GM18502 (cell line): ENCODE results near the gene RADX.
"Not testable (repeated sequence)": the region's sequence is repeated elsewhere in the genome, so short reads cannot be mapped to it uniquely, and the experiment has no call there.

Experiments used
- ATAC-seq: cut with Tn5 transposase; IDR thresholded peaks from one replicate; pipeline ENCODE4 v1.9.1; 2021; ENCODE audit warnings: mild to moderate bottlenecking; ENCODE audit not compliant: unreplicated experiment, poor library complexity

Gene RADX, protein sequence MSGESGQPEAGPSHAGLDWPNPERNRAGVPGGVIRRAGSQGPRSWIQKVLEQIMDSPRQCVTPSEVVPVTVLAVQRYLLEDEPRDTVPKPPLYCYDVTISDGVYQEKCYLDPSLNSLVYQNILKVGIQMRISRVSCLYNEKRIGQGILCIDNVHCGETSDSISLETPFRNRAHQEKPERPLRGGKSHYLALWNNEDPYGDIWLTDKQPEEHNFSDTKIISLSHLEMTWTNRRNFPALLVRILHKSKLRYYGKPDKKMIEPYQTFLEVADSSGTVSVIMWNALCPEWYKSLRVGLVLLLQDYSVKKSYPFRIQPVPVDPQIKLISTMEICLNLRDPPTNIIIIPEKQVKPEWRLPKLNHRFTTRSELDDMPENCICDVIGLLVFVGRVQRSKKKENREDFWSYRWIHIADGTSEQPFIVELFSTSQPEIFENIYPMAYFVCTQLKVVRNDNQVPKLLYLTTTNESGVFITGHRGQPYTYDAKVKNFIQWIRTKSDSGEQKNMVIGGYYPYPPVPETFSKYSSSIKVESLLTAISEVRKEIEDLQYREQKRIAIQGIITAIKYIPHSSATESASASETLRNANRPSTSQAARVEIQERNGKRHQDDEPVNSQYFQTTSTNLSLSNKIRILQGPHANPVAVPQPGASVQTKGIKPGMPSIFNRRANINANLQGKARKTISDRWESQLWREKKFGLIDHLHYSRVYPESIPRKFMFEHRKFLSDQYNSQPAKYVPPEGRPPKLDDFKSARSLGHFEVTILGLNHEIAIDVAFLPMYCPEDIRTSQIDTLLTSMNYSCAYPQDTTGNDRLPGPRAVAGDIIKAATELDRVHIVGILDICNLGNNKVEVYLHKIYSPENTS

DNA sequence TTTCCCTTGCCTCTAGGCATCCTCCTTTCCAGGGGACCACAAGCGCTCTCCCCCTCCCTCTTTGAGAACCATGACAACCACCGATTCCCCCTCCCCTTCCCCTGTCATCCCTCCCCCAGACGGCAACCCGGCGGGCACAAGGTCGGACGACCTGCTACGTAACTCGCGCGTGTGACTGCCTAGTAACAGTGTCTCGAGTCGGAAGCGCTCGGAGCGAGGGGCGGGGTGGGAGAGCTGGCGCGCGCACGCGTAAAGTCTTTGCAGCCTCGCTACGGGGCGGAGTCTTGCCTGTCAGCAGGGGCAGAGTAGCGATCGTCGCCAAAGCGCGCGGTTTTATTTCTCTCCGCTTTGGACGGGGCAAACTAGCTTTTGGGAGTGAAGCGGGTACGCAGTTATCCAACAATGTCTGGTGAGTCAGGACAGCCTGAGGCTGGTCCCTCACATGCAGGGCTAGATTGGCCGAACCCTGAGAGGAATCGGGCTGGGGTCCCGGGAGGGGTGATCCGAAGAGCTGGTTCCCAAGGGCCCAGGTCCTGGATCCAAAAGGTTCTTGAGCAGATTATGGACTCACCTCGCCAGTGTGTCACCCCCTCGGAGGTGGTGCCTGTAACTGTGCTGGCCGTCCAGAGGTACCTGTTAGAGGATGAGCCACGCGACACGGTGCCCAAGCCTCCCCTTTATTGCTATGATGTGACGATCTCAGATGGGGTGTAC lies at the start of gene RADX:
RADX (plus strand) TSS at position 300 of the 714 bp plus-strand sequence; CDS start at position 403, 103 bp downstream.
- ATAC-seq = peak; percentile 97

- no peak for ATAC-seq
Measured at GRCh38 chrX:106564986-106565385, 46.8 kb upstream of the RADX start.

DNA sequence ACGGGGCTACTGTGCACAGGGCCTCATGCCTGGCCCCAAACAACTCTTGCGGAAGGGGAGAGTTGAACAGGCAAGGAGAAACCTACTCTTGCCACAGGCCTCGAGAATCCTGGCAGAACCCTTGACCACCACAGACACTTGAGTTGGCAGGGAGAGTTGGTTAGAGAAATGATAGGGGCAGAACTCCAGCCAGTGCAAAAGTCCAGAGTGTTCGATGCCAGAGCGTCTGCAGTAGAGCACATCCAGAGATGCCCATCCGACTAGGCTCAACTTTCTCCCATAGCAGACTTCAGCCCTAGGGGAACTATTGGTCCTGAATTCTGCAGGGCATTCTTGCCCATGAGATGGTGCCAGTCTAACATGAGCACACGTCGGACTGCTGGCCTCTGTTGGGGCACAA lies 45.4 kb upstream of the RADX start:
- no peak for ATAC-seq

DNA sequence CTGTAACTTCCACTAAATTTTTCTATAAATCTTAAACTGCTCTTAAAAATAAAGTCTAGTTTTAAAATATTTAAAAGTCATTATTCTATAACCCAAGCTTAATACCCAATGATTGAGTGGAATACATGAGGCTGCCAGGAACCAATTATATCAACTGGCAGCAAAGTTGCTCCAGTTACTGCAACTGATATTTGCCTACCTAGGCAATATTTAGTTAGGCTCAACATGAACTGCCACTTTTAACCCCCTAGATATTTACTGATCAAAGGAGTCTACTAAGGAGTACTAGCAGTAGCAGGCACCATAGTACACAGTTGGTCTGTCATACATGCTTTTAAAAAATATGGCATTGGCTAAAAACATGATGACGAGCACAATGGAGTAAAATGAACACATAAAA lies 29.9 kb upstream of the RADX start:
- ATAC-seq = no peak

DNA sequence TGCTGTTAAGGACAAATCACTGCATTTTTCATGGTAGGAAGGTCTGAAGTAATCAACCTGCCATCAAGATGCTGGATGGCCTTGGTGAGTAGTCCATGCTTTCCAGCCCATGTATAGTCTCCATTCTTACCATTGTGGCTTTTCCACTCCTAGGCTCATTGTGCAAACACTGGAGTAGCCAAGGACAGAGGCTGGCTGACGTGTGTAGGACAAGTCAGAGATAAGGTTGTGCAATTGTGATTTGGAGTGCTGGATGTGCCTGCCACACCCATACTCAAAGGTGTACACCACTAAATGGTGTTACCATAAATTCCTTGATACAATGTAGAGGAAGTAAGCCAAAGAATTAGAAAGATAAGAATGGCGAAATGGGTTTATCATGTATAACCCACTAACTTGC lies 26.3 kb upstream of the RADX start:
- no peak for ATAC-seq

DNA sequence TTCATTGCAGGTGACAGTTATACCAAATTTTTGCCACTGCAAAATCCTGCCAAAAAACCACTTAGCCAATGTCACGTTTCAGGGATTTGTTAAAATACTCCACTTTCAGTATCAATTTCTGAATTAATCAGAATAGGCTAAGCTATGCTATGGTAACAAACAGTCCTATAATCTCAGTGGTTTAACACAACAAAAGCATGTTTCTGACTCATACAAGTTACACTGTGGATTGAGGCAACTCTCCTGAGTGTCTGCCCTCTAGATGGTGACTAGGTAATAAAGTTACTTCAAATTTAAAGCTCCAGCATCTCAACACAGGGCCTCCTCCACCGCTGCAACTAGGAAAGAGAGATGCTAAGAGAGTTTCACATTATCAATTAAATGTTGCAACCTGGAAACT lies 23.0 kb upstream of the RADX start:
- peak; percentile 71 for ATAC-seq

DNA sequence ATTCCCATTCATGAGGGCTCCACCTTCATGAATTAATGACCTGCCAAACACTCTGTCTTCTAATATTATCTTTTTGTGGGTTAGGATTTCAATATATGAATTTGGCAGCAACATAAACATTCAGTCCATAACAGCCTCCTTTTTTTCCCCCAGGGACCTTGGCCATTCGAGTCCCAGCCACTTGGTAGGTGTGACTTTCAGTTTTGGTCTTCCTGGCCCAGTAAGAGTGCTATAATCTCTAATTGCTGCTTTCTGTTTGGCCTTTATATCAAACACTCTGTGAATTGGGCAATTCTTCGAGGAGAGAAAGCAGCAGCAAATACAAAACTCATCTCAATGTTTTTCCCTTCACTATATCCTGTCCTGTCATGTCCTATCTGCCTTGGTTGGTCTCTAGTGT lies 12.4 kb upstream of the RADX start:
- ATAC-seq = no peak

GRCh38 chrX:106606571-106606970 lies 5.2 kb upstream of the RADX start:
- ATAC-seq = no peak

DNA sequence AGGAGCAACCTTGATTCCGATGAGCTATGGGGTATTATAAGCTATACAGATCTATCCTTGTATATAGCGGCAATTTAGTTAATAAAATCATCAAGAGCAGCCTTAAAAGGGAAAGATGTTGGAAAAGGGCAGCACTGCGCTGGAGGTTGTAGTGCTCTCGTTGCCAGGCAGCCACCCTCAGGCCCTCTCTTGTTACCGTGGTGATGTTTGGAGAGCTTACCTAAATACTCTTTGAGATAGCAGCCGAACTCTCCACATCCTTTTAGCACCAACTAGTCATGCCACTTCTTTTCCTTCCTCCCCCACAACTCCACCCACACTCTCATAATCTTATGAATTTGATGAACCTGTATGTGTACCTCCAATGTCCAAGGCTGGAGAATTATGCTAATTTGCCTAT lies 3.8 kb upstream of the RADX start:
- ATAC-seq = no peak

GRCh38 chrX:106611317-106611678 lies 480 bp upstream of the RADX start:
- ATAC-seq = peak; percentile 21

- peak; percentile 34 for ATAC-seq
Measured at GRCh38 chrX:106612393-106612763, 600 bp downstream of the RADX start.

DNA sequence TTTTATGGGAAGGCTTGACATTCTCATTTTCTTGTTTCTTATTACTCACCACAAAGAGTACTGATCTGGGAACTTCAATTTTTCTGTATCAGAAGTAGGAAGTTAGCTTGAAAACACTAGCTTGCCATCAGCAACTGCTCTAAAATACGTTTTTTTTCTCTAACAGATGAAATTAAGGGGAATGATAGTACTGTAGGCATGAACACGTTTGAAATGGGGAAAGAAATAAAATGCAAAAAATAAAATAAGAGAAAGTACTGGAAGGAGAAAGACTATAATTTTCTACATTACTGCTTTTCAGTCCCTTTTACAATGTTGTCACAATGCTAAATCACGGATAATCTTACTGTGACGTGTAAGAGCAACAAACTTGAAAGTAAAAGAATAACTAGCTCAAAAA lies 1.5 kb downstream of the RADX start:
- ATAC-seq = no peak

GRCh38 chrX:106615041-106615440 lies 3.3 kb downstream of the RADX start:
- no peak for ATAC-seq

GRCh38 chrX:106619797-106620196 lies 8.0 kb downstream of the RADX start:
- no peak for ATAC-seq

- no peak for ATAC-seq
Measured at GRCh38 chrX:106621836-106622235, 10.1 kb downstream of the RADX start.

- ATAC-seq = no peak
Measured at GRCh38 chrX:106626789-106627188, 15.0 kb downstream of the RADX start.

DNA sequence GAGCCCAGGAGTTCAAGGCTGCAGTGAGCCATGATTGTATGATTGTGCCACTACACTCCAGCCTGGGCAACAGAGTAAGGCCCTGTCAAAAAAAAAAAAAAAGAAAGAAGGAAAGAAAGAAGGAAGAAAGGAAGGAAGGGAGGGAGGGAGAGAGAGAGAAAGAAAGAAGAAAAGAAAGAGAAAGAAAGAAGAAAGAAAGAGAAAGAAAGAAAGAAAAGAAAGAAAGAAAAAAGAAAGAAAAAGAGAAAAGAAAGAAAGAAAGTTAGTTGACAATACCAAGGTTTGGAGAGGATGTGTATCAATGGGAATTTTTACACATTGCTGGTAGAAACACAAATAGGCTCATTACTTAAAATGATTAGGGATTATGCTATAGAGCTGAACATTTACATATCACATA lies 19.8 kb downstream of the RADX start:
- no peak for ATAC-seq

GRCh38 chrX:106649523-106650428 lies 38.0 kb downstream of the RADX start:
- ATAC-seq = peak; percentile 99

DNA sequence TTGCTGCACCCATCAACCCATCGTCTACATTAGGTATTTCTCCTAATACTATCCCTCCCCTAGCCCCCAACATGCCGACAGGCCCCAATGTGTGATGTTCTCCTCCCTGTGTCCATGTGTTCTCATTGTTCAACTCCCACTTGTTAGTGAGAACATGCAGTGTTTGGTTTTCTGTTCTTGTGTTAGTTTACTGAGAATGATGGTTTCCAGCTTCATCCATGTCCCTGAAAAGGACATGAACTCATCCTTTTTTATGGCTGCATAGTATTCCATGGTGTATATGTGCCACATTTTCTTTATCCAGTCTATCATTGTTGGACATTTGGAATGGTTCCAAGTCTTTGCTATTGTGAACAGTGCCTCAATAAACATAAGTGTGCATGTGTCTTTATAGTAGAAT lies 41.8 kb downstream of the RADX start:
- not testable (repeated sequence) for ATAC-seq

DNA sequence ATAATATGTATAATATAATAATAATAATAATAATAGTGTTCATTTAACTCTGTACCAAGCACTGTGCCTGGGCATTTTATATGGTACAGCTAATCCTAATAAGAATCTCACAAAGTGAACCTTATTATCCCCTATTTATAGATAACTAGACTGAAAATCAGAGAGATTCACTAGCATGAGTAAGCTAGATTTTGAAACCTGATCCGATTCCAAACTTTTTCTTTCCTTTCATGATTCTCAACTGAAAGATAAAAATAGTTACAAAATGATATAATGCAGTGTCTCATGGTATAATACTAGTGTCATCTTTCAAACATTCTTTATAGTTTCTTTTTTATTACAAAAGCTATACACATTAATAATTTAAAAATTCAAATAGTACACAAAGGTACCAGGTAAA lies 58.9 kb downstream of the RADX start:
- no peak for ATAC-seq
